DOHH2 (cell line): ENCODE measurements around the gene KIR3DL2.
"Not testable (repeated sequence)": the region's sequence is repeated elsewhere in the genome, so short reads cannot be mapped to it uniquely, and the experiment has no call there.

Experiments used
- EZH2phosphoT487 ChIP-seq: fragments of 200-600 bp; sonication (generic); IDR thresholded peaks from 2 replicates; pipeline ENCODE4 v1.6.1; 2017; ENCODE audit warnings: borderline replicate concordance, mild to moderate bottlenecking, antibody characterized with exemption, low read length, moderate library complexity, mixed read lengths
- TF ChIP-seq, protein P1 (sequence below): fragments of 200-600 bp; sonication (generic); IDR thresholded peaks from one replicate; pipeline ENCODE4 v1.5.1; 2014; ENCODE audit warnings: antibody characterized with exemption, mild to moderate bottlenecking, low read depth, low read length; ENCODE audit not compliant: poor library complexity, severe bottlenecking

- TF ChIP-seq, protein P1, sequence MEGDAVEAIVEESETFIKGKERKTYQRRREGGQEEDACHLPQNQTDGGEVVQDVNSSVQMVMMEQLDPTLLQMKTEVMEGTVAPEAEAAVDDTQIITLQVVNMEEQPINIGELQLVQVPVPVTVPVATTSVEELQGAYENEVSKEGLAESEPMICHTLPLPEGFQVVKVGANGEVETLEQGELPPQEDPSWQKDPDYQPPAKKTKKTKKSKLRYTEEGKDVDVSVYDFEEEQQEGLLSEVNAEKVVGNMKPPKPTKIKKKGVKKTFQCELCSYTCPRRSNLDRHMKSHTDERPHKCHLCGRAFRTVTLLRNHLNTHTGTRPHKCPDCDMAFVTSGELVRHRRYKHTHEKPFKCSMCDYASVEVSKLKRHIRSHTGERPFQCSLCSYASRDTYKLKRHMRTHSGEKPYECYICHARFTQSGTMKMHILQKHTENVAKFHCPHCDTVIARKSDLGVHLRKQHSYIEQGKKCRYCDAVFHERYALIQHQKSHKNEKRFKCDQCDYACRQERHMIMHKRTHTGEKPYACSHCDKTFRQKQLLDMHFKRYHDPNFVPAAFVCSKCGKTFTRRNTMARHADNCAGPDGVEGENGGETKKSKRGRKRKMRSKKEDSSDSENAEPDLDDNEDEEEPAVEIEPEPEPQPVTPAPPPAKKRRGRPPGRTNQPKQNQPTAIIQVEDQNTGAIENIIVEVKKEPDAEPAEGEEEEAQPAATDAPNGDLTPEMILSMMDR, result not testable (repeated sequence)
- TF ChIP-seq EZH2phosphoT487, result not testable (repeated sequence)
Measured at GRCh38 chr19:54825326-54825725, 24.9 kb upstream of the KIR3DL2 start.
